Keratinocyte (primary cell): ENCODE results near the gene GPR139. TPM values are rescaled to one million over a fixed set of nuclear protein-coding genes. Genes with fewer than 3 reads are reported as not detected.

Source experiments
- DNase-seq: peaks from one replicate; pipeline ENCODE4 v3.0.0-alpha.2; 2011; ENCODE audit warnings: low read depth, missing footprints, low spot score
- FAIRE-seq: peaks from 2 replicates; lab custom pipeline; 2011; peaks lifted over from hg19 to GRCh38; lab: Jason Lieb, UNC
- H2AFZ ChIP-seq: 2 replicates; pipeline ENCODE4 v1.6.0; 2012; ENCODE audit warnings: low read length, control low read depth, inconsistent platforms; ENCODE audit not compliant: control insufficient read depth
- H3K27ac ChIP-seq: 2 replicates; pipeline ENCODE4 v1.5.1; 2011; ENCODE audit warnings: low read length; ENCODE audit not compliant: control insufficient read depth, insufficient read depth
- H3K27me3 ChIP-seq: 3 replicates; pipeline ENCODE4 v1.6.0; 2011; ENCODE audit warnings: low read length; ENCODE audit not compliant: control insufficient read depth, insufficient read depth; ENCODE audit errors: extremely low read depth
- H3K36me3 ChIP-seq, 2 experiments: 2 replicates in 1 of 2; 3 replicates in 1 of 2; pipeline ENCODE4 v1.5.1; 2011; ENCODE audit warnings: low read length in 2 of 2, mild to moderate bottlenecking in 1 of 2; ENCODE audit not compliant: control insufficient read depth in 2 of 2, insufficient read depth in 2 of 2; ENCODE audit errors: extremely low read depth in 1 of 2
- H3K4me1 ChIP-seq: 3 replicates; pipeline ENCODE4 v1.5.1; 2011; ENCODE audit warnings: low read length; ENCODE audit not compliant: control insufficient read depth, insufficient read depth; ENCODE audit errors: extremely low read depth
- H3K4me2 ChIP-seq: 3 replicates; pipeline ENCODE4 v1.6.0; 2011; ENCODE audit warnings: low read depth, low read length; ENCODE audit not compliant: control insufficient read depth, insufficient read depth; ENCODE audit errors: extremely low read depth
- H3K4me3 ChIP-seq, 3 experiments: fragments of 200-600 bp in 1 of 3; sonication (generic) in 1 of 3; 2 replicates in 2 of 3; 3 replicates in 1 of 3; pipeline ENCODE4 v1.5.1; 2011 to 2016; ENCODE audit warnings: low read length in 3 of 3, mild to moderate bottlenecking in 3 of 3, control low read depth in 2 of 3, inconsistent platforms in 1 of 3, low read depth in 1 of 3, mixed read lengths in 1 of 3, mixed run types in 1 of 3, moderate library complexity in 1 of 3; ENCODE audit not compliant: control insufficient read depth in 2 of 3, insufficient read depth in 2 of 3; ENCODE audit errors: extremely low read depth in 1 of 3
- H3K79me2 ChIP-seq: 2 replicates; pipeline ENCODE4 v1.6.0; 2012; ENCODE audit warnings: low read length; ENCODE audit not compliant: control insufficient read depth, insufficient read depth
- H3K9ac ChIP-seq: 3 replicates; pipeline ENCODE4 v1.6.0; 2011; ENCODE audit warnings: low read length; ENCODE audit not compliant: control insufficient read depth, insufficient read depth; ENCODE audit errors: extremely low read depth
- H3K9me1 ChIP-seq: 3 replicates; pipeline ENCODE4 v1.6.0; 2011; ENCODE audit warnings: low read length; ENCODE audit not compliant: control insufficient read depth, insufficient read depth; ENCODE audit errors: extremely low read depth
- H3K9me3 ChIP-seq: 2 replicates; pipeline ENCODE4 v1.5.1; 2012; ENCODE audit warnings: low read depth, low read length; ENCODE audit not compliant: control insufficient read depth
- H4K20me1 ChIP-seq: 3 replicates; pipeline ENCODE4 v1.6.0; 2011; ENCODE audit warnings: low read length; ENCODE audit not compliant: control insufficient read depth, insufficient read depth; ENCODE audit errors: extremely low read depth
- CTCF ChIP-seq, 3 experiments: IDR thresholded peaks in 1 of 3; conservative IDR thresholded peaks in 1 of 3; optimal IDR thresholded peaks in 1 of 3; 2 replicates in 2 of 3; 3 replicates in 1 of 3; pipeline versions ENCODE3 to v1.5.1; 2011; ENCODE audit warnings: low read length in 3 of 3, mild to moderate bottlenecking in 3 of 3, moderate library complexity in 2 of 3, control low read depth in 1 of 3, inconsistent platforms in 1 of 3; ENCODE audit not compliant: insufficient read depth in 2 of 3; ENCODE audit errors: extremely low read depth in 1 of 3
- EZH2 ChIP-seq: IDR thresholded peaks from one replicate; pipeline ENCODE4 v1.6.1; 2012; ENCODE audit warnings: inconsistent platforms, mild to moderate bottlenecking, low read length, moderate library complexity
- dilution Hi-C: fragments of 300-500 bp; cut with MboI; formaldehyde crosslinking; loops from one replicate; pipeline ENCODE4 v1.7.0; 2020; ENCODE audit warnings: low sequenced_read_pairs; ENCODE audit not compliant: extremely low pct_ligation_motif_present
- polyA plus RNA-seq, 5 experiments: library from polyadenylated mRNA; depleted of rRNA in 3 of 5; stranded (reverse) in 3 of 5; stranded (forward) in 1 of 5; unstranded in 1 of 5; fragments of >200 nt; gene quantifications; 1 replicate in 1 of 5; 2 replicates in 3 of 5; 3 replicates in 1 of 5; pipeline versions ENCODE4 v1.2.1 to v1.2.3, GENCODE V29; 2011 to 2012; ENCODE audit warnings: missing spikeins in 2 of 5, low read depth in 1 of 5, low replicate concordance in 1 of 5

Gene GPR139
- polyA plus RNA-seq, 1 donor (not counting 4 experiments of a cell fraction or from before 2014, with no cell fraction given): not detected

GRCh38 chr16:20053336-20053735 is 20.4 kb downstream of the GPR139 start:
- no peaks in the 10 kb centered on the region for H4K20me1 ChIP-seq
- no peaks in the 10 kb centered on the region for H3K9me1 ChIP-seq
- H3K79me2 ChIP-seq: no peaks in the 10 kb centered on the region
- no peak overlapping the region for H3K9ac ChIP-seq
- H3K4me2 ChIP-seq: no peak overlapping the region
- no peak overlapping the region for H2AFZ ChIP-seq
- no peak overlapping the region for H3K4me3 ChIP-seq
- dilution Hi-C loops: no loop called here
- H3K27ac ChIP-seq: no peak overlapping the region
- H3K9me3 ChIP-seq: no peaks in the 10 kb centered on the region
- DNase-seq (no peak), FAIRE-seq (no peak)
- H3K36me3 ChIP-seq: no peaks in the 10 kb centered on the region
- no peaks in the 10 kb centered on the region for H3K4me1 ChIP-seq
- no peak for TF ChIP-seq EZH2
- TF ChIP-seq CTCF (optimal IDR thresholded peaks at IDR 0.05 in 1 of 3, IDR thresholded peaks at IDR 0.05 in 1 of 3, conservative IDR thresholded peaks at IDR 0.05 in 1 of 3; ENCODE audit: extremely low read depth in 1 of 3, insufficient read depth in 2 of 3, low read length in 3 of 3): no peak
- H3K27me3 ChIP-seq: no peaks in the 10 kb centered on the region

- no peak overlapping the region for H3K9ac ChIP-seq
- H4K20me1 ChIP-seq: no peaks in the 10 kb centered on the region
- FAIRE-seq (no peak), DNase-seq (no peak)
- dilution Hi-C loops: no loop called here
- H2AFZ ChIP-seq: no peak overlapping the region
- no peak overlapping the region for H3K4me2 ChIP-seq
- no peaks in the 10 kb centered on the region for H3K36me3 ChIP-seq
- H3K4me3 ChIP-seq: no peak overlapping the region
- no peak for TF ChIP-seq CTCF (optimal IDR thresholded peaks at IDR 0.05 in 1 of 3, IDR thresholded peaks at IDR 0.05 in 1 of 3, conservative IDR thresholded peaks at IDR 0.05 in 1 of 3; ENCODE audit: extremely low read depth in 1 of 3, insufficient read depth in 2 of 3, low read length in 3 of 3)
- no peak for TF ChIP-seq EZH2
- no peaks in the 10 kb centered on the region for H3K79me2 ChIP-seq
- H3K27me3 ChIP-seq: no peaks in the 10 kb centered on the region
- no peaks in the 10 kb centered on the region for H3K4me1 ChIP-seq
- no peaks in the 10 kb centered on the region for H3K9me3 ChIP-seq
- H3K9me1 ChIP-seq: no peaks in the 10 kb centered on the region
- no peak overlapping the region for H3K27ac ChIP-seq
Observed at GRCh38 chr16:20051611-20052010, 22.1 kb downstream of the GPR139 start.
